HG02852 (cell line): ENCODE results near the gene RPS6KA3.

Experiments
- ATAC-seq: cut with Tn5 transposase; IDR thresholded peaks from one replicate; pipeline ENCODE4 v1.9.1; 2021; ENCODE audit warnings: mild to moderate bottlenecking, moderate library complexity; ENCODE audit not compliant: unreplicated experiment

Gene RPS6KA3

DNA sequence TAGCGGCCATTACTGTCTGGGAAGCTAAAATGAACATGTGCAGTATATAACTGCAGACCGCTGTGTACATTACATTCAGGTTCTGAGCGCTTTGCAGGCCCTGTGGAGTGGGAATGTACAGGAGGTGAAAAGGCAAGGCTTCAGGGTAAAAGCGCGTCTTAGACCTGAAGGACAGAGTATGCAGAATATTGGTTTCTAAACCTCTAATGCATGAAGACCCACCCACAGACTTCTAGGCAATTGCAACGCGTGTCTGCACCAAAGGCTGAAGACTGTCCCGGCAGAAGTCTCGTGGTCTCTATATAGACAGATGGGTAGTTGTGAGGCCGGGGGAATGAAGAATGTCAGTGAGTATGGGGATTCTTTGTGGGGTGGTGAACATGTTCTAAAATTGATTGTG lies 155.4 kb downstream of the RPS6KA3 start:
- ATAC-seq: no peak

DNA sequence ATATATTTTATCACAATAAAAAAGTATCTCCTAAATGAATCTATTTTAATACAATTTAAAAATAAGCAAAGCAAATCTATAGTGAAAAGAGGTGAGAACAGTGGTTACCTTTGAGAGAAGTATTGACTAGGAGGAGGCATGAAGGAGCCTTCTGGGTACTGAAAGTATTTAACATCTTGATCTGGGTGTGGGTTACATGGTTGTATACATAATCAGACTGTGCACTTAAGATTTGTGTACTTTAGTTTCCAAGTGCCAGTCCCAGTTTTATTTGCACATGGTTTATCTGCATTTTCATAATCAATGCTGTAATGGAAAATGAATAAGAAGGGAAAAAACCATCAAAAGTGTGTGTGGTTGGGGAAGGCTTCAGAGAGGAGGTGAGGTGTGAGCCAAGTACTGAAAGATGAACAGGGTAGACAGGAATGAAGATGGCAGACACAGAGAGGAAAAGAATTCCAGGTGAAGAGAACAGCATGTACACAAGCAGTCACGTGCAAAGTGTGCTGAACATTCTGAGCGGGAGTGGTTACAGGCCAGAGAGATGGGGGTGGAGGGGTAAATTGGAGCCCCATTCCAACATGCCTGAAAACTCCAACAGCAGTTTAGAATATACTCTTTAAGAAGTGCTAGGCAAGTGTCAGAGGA lies 164.7 kb downstream of the RPS6KA3 start:
- ATAC-seq: no peak
